Inflammatory macrophage (primary cell): Measurements from ENCODE around the gene CAMTA2.

Experiments
- DNase-seq, 2 donors: peaks; one replicate each; pipeline ENCODE4 v3.0.0-alpha.2; 2020 to 2022

CAMTA2 gene

GRCh38 chr17:4967539-4968485, 19.7 kb downstream of the CAMTA2 start, which contains the start of gene SPAG7:
Gene SPAG7, minus strand, starts transcription at chr17:4967817. Its CDS starts 13 bp downstream, at chr17:4967804.
- DNase-seq: peak; percentile 97

- peak; percentile 99 for DNase-seq
Measured at GRCh38 chr17:4966844-4967538, 20.5 kb downstream of the CAMTA2 start.

- DNase-seq: no peak
Measured at GRCh38 chr17:4965311-4965986, 22.0 kb downstream of the CAMTA2 start.

- DNase-seq: no peak
Measured at GRCh38 chr17:4960279-4960922, 27.1 kb downstream of the CAMTA2 start.

GRCh38 chr17:4959261-4959965, 28.1 kb downstream of the CAMTA2 start:
- DNase-seq: no peak

- DNase-seq: no peak
Measured at GRCh38 chr17:4958102-4958501, 29.4 kb downstream of the CAMTA2 start.

GRCh38 chr17:4956493-4957061, 30.9 kb downstream of the CAMTA2 start:
- peak in 1 of 2 donors; percentile 36 for DNase-seq

GRCh38 chr17:4955091-4955490, 32.4 kb downstream of the CAMTA2 start:
- DNase-seq: no peak

- no peak for DNase-seq
Measured at GRCh38 chr17:4953451-4953961, 34.0 kb downstream of the CAMTA2 start.

- DNase-seq: no peak
Measured at GRCh38 chr17:4951486-4951885, 36.0 kb downstream of the CAMTA2 start.

GRCh38 chr17:4950746-4951204, 36.7 kb downstream of the CAMTA2 start, which contains the start of gene ENO3:
Gene ENO3, plus strand, starts transcription at chr17:4951119. Its CDS starts 711 bp downstream, at chr17:4951830.
- peak in 1 of 2 donors; percentile 0 for DNase-seq

- DNase-seq: peak in 1 of 2 donors; percentile 38
Measured at GRCh38 chr17:4950075-4950745, 37.3 kb downstream of the CAMTA2 start.

GRCh38 chr17:4949321-4950074, 38.0 kb downstream of the CAMTA2 start:
- peak; percentile 86 to 91 for DNase-seq

- DNase-seq: peak; percentile 93 to 95
Measured at GRCh38 chr17:4948931-4949320, 38.5 kb downstream of the CAMTA2 start.

- peak; percentile 95 to 98 for DNase-seq
Measured at GRCh38 chr17:4948166-4948930, 39.1 kb downstream of the CAMTA2 start, which contains the start of gene PFN1. Gene PFN1, minus strand, starts transcription at chr17:4948530. Its CDS starts 136 bp downstream, at chr17:4948394.

- peak; percentile 52 to 68 for DNase-seq
Measured at GRCh38 chr17:4947411-4948165, 39.9 kb downstream of the CAMTA2 start.

GRCh38 chr17:4947010-4947410, 40.5 kb downstream of the CAMTA2 start:
- peak; percentile 22 to 27 for DNase-seq
